ENCODE measurements around the gene SARS2.

- TF ChIP-seq, protein P1, sequence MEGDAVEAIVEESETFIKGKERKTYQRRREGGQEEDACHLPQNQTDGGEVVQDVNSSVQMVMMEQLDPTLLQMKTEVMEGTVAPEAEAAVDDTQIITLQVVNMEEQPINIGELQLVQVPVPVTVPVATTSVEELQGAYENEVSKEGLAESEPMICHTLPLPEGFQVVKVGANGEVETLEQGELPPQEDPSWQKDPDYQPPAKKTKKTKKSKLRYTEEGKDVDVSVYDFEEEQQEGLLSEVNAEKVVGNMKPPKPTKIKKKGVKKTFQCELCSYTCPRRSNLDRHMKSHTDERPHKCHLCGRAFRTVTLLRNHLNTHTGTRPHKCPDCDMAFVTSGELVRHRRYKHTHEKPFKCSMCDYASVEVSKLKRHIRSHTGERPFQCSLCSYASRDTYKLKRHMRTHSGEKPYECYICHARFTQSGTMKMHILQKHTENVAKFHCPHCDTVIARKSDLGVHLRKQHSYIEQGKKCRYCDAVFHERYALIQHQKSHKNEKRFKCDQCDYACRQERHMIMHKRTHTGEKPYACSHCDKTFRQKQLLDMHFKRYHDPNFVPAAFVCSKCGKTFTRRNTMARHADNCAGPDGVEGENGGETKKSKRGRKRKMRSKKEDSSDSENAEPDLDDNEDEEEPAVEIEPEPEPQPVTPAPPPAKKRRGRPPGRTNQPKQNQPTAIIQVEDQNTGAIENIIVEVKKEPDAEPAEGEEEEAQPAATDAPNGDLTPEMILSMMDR (IDR thresholded peaks at IDR 0.05): no peak
- TF ChIP-seq POLR2A (IDR thresholded peaks at IDR 0.05): no peak
Observed at GRCh38 chr19:38892841-38893240, 37.7 kb downstream of the SARS2 start.

Data from adrenal gland (tissue), 5 donors.